HFF-Myc (cell line): ENCODE data around the gene EMC9.

Experiments used
- DNase-seq: peaks from one replicate; pipeline ENCODE4 v3.0.0-alpha.2; 2011; ENCODE audit warnings: low read depth; ENCODE audit errors: extremely low read depth
- H3K4me3 ChIP-seq: replicated peaks from 2 replicates; pipeline ENCODE4 v1.5.1; 2011; ENCODE audit warnings: low read depth, mild to moderate bottlenecking, control low read depth, low read length
- CTCF ChIP-seq: IDR thresholded peaks from 2 replicates; pipeline ENCODE4 v1.5.1; 2012; ENCODE audit warnings: mild to moderate bottlenecking, low read depth, low read length, control low read depth; ENCODE audit errors: missing control alignments

EMC9 gene

GRCh38 chr14:24186831-24187538 is 45.6 kb upstream of the EMC9 start:
- no peak for DNase-seq
- H3K4me3 ChIP-seq = peak overlapping the region; percentile 89
- no peak for TF ChIP-seq CTCF

GRCh38 chr14:24185741-24186140 is 44.4 kb upstream of the EMC9 start:
- no peak for DNase-seq
- H3K4me3 ChIP-seq = no peak overlapping the region
- no peak for TF ChIP-seq CTCF

GRCh38 chr14:24185026-24185425 is 43.6 kb upstream of the EMC9 start:
- H3K4me3 ChIP-seq = no peak overlapping the region
- no peak for TF ChIP-seq CTCF
- DNase-seq = no peak

GRCh38 chr14:24184104-24184970 is 42.9 kb upstream of the EMC9 start:
- no peak for TF ChIP-seq CTCF
- no peak overlapping the region for H3K4me3 ChIP-seq
- no peak for DNase-seq

GRCh38 chr14:24183014-24183481 is 41.7 kb upstream of the EMC9 start:
- DNase-seq = no peak
- no peak overlapping the region for H3K4me3 ChIP-seq
- no peak for TF ChIP-seq CTCF

GRCh38 chr14:24182110-24182882 is 40.9 kb upstream of the EMC9 start:
- H3K4me3 ChIP-seq = no peak overlapping the region
- DNase-seq = no peak
- TF ChIP-seq CTCF = no peak
